ENCODE measurements around the gene CLEC4C.

- TF ChIP-seq CTCF (IDR thresholded peaks at IDR 0.05) (no peak), EZH2 (IDR thresholded peaks at IDR 0.05) (no peak), EZH2phosphoT487 (IDR thresholded peaks at IDR 0.05) (no peak)
Measured at GRCh38 chr12:7748852-7749251, 1.7 kb upstream of the CLEC4C start.

All from neural progenitor cell (in vitro differentiated cells).